NCI-H1436 treated with DMSO at 0.1 percent for 48 hours (cell line): ENCODE data around the gene C12orf42.

Experiments used
- DNase-seq: peaks from one replicate; lab custom pipeline; 2025; lab: John Stamatoyannopoulos, UW

C12orf42 gene

DNA sequence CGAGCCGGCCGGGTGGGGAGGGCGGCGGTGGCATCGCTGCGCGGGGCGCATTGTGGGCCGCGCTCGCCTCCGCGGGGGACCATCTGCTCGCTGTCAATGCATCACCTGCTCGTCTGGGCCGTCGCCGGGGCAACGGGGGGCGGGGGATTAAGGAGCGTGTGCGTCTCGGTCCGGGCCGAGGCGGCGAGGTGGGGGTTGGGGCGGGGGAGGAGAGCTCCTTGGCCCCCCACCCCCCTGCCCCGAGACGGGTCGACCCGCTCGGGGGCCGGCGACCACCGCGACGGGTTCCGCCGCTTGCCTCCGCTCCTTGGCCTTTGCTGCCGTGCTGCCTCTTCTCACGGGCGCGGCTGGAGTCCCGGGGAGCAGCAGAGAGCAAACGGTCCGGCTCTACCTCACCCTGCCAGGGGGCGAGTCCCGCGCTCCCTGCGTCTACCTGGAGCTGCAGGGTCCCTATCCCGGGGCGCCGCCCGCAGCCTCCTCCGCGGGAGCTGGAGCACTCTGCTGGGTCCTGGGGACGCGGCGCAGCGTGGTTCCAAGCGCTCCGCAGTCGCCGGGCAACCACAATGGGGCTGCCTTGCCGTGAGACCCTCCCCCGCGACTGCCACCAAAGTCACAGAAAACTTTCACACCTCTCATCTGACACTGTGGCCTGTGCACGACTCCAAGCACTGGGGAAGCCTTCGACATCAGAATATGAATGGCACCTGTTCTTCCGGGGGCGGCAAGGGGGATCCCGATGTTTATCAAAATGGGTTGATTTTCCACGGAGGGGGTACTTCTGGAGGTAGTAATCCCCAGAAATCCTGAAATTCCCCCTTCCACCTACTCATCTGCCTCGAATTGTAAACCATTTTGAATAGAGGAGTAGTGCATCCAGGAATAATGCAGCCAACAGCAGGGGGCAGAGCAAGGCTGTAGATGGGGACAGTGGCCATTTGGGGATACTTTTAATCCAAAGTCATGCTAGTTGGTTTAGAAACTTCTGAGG is at the start of gene C12orf42:
TSS of gene C12orf42 (minus strand) at position 500 of the 988 bp plus-strand sequence. CDS start 17,542 bp downstream, outside the sequence.
- peak; percentile 63 for DNase-seq

DNA sequence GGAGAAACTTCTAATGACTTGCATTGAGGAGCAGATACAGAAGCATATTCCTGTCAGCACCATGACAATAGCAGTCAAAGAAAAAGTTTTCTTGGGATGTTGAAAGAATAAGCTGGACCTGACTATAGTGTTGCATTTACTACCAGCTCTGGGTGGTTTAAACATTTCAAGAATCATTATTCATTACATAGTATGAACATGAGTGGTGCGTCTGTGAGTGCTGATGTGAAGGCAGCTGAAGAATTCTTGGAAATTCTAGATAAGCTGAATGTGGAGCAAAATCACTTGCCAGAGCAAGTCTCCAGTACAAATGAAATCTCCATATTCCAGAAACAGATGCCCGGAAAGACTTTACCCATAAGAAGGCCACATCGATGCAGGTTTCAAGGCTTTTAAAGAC is 46.3 kb upstream of the C12orf42 start:
- DNase-seq: no peak

DNA sequence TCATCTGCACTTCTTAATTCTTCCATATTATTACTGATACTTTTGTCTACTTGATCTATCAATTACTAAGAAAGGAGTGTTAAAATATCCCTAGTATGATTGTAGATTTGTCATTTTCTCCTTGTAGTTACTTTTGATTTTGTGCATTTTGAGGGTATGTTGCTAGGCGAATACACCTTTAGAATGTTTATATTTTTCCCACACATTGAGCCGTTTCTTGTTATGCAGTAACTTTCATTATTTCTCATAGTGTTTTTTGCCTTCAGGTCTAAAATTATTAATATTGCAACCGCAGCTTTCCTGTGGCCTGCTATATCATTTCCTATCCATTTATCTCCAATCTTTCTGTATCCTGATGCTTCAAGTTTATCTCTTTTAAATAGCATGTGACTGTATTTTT is 44.6 kb upstream of the C12orf42 start:
- no peak for DNase-seq

DNA sequence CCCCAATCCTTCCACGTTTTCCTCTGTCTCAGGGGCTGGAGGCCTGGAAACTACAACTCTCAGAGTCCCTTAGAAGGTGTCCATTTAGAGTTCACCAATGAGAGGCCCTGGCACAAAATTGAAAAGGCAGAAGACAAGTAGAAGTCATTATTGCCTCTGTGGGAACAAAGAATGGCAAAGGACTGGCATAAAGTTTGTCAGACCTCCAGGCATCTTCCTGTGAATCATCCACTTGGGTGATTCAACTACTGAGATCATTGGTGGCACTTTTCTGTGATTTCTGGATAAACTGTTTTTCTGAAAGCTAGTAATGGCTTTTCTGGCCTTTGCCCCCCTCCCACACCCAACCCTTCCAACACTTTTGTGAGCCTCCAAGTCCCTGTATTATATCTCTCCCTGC is 42.6 kb upstream of the C12orf42 start:
- DNase-seq: no peak

DNA sequence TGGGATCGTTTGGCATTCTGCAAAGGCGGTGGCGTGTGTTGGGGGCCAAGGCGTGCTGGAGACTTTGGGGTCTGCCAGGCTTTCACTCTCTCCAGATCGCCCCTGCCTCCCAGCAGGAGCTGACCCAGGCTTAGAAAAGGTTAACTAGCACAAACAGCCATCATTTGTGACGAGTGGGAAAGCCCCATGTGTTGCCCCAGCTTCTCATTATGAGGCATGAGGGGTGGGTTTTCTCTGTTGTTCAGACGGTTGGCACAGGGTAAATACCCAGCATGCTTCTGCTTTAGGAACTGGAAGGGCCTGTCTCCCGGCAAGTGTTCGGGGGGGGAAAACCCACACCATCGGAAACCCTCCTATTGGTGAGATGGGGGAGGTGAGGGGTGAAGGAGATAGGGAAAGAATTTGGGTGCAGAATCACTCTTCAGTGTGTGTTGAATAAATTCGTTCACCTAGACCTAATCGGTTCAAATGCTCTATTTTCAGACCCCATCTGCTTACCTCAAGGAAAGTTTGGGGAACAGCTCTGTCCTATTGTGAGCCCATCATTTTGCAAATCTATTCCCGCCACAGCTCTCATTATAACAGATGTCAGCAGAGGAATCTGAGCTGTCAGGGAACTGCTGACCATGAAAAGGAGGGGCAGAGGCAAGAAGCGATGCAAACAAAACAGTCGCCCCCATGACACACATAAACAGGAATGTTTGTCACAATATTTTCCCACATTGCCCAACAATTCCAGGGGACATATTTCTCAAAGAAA is 34.7 kb upstream of the C12orf42 start:
- DNase-seq: no peak

DNA sequence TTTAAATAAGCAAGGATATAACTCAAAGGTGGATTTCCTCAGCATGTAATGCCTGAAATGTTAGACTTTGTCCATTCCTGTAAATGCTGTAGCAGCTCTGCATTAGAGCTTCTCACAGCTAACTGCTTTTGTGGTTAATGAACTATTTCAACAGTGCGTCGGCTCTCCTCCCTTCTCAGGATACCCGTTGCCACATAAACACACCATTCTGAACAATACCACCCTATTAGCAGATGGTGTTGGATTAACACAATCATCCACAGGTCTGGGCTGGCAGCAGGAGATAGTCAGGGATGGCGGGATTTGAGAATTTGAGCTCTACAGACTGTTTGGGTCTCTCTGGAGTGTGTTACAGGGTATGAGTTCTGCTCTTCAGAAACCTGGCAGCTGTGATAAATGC is 33.5 kb upstream of the C12orf42 start:
- no peak for DNase-seq

DNA sequence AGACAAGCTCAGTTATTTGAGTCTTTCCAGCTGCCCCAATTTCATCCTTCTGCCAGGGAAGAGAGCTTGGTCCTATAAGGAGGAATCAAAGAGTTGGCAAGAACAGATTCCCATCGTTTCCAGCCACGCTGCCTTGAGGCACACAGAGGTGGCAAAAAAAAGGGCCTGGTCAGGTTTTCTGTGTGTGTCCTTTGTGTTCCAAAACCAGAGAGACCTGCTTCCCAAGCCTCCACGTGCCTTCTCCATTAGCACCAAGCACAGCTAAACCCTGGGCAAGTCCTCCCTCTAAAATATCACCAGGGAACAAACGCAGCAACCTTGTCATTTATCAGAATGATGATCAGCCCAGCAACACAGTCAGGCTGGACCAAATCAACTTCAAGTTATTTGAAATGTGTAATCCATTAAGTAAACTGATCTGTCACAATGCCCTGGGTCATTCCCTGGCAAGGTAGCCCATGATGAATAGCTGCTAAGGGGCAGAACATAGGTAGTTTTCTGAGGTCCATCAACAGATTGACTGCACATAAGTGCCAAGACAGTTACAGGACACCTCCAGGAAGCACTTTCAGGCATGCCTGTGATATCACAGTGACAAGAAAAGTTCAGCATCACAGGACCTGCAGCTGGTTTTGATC is 28.6 kb upstream of the C12orf42 start:
- DNase-seq: no peak

DNA sequence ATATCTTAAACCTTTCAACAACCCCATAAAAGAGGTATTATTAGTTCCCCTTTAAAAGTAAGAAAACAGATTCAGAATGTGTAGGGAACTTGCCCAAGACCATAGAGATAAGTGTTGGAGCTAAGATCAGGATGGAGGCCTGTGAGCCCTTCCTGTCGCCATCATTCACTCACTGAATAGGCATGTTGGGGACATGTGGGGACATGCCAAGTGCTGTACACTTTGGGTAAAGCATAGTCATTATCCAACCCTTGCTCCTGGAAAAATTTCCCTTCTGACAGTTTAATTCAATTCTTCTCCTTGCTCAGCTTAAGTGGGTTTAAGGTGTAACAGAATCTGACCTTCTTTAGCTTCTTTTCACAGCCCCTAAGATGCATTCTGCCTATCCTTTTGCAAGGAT is 28.0 kb upstream of the C12orf42 start:
- no peak for DNase-seq

DNA sequence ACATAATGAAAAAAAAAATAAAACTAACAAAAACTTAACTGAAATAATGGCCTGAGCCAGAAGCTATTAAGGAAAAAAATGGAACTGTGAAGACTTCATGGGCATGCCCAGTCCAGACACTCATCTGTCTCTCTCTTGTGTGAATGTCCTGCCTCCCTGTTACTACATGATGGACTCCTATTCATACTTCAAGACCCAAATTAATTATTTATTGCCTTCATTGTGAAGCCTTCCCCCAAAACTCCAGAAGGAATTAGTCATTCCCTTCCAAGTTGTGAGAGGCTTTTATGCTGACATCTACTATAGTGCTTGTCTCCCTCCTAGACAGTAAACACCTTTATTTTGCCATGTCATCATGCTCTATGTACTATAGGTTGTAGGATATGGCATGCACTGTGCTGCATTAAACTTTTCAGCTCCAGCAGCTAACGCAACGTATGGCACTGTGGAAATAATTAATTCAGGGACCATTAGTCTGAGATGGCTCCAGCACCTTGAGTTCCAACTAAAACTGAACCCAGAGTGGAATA is 25.0 kb upstream of the C12orf42 start:
- DNase-seq: no peak

DNA sequence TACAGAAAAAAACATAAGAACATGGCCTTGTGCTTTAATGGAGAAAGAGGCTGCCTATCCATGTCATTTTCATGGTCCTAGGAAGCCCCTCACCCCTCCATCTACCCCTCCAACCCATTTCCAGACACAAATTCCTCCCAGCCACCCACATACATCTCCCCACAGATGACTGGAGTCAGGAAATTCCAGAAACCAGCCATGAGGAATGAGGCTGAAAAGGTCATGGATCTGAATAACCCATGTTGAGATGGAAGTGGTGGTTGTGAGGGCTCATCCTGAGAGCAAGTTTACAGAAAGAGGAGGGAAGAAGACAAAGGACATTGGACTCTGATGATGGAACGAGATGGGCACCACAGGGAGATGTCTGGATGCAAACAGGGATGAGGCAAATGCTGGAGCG is 23.9 kb upstream of the C12orf42 start:
- DNase-seq: no peak

DNA sequence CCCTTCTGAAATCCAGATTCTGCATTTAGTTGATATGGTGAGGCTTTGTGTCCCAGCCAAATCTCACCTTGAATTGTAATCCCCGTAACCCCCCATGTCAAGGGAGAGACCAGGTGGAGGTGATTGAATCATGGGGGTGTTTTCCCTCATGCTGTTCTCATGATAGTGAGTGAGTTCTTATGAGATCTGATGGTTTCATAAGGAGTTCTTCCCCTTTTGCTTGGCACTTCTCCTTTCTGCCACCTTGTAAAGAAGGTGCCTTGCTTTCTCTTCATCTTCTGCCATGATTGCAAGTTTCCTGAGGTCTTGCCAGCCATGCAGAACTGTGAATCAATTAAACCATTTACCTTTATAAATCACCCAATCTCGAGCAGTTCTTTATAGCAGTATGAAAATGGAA is 23.1 kb upstream of the C12orf42 start:
- no peak for DNase-seq

DNA sequence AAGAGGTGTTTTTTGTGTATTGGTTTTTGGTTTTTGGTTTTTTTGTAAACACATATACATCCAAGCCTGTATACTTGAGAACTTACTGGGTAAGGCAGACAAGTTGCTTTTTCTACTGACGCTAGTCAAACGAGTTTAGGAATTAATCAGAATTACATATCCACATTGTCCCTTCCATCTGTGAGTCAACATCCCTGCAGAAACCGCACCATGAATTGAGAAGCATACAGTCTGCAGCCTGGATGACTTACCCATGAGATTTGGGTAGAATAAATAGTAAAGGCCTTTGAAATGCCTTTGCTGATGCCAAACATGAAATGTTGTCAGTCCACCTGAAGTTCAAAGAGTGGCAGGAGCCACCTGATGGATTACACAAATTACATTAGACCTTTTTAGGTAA is 21.4 kb upstream of the C12orf42 start:
- no peak for DNase-seq

DNA sequence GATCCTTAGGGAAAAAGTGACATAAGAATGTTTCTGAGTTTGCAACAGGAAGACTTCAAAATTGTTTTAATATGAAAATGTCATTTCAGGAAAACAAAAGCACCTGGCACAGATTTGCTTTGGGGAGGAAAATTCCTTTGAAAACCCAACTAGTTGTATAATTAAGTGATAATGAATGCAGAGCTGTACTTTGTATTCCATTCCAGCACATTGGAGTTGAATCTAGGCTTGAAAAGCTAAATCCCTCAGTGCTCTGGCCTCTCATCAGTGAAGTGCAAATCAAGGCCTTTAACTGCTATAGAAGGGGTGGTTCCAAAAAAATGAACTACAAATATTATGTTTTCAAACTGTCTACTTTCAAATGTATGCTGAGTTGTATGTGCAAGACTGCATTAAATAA is 19.6 kb upstream of the C12orf42 start:
- DNase-seq: no peak

DNA sequence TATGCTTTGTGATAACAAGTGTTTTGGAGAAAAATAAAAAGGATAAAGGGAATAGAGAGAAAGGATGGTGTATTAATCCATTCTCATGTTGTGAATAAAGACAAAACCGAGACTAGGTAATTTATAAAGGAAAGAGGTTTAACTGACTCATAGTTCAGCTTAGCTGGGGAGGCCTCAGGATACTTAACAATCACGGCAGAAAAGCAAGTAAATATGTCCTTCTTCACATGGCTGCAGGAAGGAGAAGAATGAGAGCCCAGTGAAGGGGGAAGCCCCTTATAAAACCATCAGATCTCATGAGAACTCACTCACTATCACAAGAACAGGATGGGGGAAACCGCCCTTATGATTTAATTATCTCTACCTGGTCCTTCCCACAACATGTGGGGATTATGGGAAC is 18.1 kb upstream of the C12orf42 start:
- DNase-seq: no peak

DNA sequence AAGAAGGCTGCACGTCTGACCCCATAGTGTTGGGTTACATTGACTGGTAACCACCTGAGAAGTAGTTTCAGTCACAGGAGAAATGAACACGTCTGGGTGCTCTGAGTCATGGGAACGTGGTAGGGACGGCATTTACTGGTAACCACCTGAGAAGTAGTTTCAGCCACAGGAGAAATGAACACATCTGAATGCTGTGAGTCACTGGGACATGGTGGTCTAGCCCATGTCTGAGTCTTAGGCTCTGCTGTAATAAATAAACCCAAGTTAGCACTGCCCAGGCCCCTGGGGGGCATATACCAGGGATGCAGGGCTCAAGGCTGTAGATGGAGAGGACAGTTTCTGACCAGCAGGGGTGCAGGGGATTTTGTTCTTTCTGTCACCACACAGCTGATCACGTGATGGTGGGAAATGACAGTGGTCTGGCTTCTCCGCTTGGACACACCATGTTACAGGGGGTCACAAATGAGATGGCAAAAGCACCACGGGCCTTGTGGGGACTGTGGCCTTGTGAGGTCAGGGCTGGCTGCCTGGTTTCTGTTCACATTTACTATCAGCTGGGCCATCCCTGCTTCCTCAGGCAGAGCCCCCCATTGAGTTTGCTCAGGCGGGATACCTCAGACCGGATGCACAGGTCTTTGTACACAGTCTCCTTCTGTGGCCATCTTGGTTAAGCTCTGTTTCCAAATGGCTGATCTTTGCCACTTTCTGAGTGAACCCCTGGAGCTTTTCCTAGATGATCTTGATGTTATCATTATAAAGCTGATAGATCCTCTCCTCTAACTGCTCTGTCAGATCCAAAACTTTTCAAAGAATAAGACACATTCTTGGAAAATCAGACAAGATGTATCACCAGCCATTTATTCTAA is 9.8 kb upstream of the C12orf42 start:
- no peak for DNase-seq

DNA sequence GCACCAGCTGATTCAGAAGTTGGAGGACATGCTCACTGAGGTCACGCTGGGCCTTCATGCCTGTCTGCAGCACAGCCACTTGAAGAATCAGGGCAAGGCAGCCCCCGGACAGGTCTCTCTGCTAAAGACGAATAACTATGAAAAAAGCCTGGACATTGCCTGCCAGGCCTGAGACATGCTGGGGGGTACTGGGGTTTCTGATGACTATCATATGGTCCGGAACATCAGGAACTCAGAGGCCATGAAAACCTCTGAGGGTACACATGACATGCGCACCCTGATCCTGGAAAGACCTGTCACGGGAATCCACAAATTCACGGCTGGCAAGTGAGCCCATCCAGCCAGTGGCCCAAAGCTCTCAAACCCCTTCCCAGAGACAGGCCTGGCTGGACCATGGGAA is 8.8 kb upstream of the C12orf42 start:
- DNase-seq: no peak

DNA sequence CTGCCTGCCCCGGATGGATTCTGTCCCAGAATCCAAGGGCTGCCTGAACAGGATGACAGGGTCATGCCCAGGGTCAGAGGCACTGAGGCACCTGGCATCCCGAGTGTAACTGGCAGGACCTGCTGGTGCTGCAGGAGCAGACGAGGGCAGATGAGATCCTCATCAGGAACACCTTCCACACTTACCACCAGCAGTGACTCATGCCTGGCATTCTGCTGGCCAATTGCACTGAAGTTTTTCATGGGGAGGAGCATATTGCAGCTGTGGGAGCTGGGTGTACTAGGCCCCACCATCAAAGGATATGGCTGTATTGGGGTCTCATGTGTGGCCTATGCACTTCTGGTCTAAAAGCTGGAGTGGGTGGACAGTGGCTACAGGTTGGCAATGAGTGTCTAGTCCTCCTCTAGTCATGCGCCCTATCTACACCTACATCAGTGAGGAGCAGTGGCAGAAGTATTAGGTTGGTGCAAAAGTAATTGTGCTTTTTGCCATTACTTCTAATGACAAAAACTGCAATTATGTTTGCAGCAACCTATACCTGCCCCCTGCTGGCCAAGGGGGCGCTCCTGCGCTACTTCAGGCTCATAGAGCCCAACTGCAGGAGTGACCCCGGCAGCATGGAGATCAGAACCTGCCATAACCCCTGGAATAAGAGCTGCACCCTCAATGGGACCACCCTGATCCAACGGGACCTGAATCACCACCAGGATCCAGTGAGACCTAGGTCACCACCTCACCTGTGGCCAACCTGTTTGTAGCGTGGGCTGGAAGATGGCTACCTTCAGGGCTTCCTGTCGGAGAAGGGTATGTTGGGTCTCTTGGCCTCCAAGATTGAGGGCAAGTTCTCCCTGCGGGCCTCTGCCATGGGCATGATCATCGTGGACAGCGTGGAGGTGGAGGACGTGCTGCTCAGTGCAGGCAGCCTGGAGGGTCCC is 8.0 kb upstream of the C12orf42 start:
- DNase-seq: no peak

DNA sequence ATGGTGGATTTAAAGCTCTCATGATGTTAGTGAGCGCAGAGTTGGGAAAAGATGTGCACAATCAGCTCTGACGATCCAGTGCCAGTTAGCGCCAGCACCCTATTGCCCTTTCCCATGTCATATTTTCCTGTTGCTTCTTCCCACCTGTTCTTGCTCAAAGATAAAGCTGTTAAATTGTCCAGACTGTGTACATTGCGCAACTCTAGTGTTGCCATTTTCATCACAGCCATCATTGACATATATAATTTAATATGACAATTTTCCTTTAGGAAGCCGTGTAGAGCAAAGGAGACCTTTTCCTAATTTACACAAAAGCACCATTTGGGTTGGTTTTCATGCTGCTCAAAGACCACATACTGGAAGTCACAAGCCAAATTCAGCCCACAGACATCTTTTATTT is 5.7 kb upstream of the C12orf42 start:
- no peak for DNase-seq

DNA sequence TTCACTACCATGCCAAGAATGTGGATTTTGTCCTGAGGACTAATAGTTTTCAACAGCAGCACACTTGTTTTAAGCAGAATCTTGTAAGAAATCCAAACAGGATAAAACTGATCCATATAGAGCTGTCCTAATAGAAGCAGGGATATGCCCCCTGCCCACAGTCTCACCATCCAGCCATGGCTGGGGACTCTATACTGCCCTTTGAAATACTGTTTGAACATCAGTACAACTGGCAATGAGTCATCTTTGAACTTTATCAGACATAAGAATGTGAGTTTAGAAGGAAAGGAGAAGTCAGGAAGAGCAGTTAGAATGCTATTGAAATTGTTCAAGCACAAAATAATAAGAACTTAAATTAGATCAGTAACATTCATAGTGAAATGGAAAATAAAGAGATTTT is 3.8 kb upstream of the C12orf42 start:
- no peak for DNase-seq

DNA sequence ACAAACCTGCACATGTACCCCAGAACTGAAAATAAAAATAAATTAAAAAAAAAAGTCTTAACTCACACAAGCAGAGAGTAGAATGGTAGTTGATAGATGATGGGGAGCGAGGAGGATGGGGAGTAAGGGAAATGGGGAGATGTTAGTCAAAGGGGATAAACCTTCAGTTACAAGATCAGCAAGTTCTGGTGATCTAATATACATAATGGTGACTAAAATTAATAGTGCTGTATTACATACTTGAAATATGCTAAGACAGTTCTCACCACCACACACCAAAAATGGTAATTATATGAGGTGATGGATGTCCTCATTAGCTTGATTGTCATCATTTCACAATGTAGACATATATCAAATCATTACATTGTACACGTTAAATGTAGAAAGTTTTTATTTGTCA is 3.2 kb upstream of the C12orf42 start:
- DNase-seq: no peak
